ENCODE measurements around the gene HLA-DQB1. TPM values are rescaled to one million over a fixed set of nuclear protein-coding genes. Genes with fewer than 3 reads are reported as not detected.
"Not testable (repeated sequence)": the region's sequence is repeated elsewhere in the genome, so short reads cannot be mapped to it uniquely, and the experiment has no call there.

Gene HLA-DQB1
- polyA plus RNA-seq (ENCODE audit: insufficient read length in 4 of 4): 10 to 100 TPM in 1 of 4 donors, 1 to 10 TPM in 3; 3.8 to 11.9 (median 7.3) TPM

DNA sequence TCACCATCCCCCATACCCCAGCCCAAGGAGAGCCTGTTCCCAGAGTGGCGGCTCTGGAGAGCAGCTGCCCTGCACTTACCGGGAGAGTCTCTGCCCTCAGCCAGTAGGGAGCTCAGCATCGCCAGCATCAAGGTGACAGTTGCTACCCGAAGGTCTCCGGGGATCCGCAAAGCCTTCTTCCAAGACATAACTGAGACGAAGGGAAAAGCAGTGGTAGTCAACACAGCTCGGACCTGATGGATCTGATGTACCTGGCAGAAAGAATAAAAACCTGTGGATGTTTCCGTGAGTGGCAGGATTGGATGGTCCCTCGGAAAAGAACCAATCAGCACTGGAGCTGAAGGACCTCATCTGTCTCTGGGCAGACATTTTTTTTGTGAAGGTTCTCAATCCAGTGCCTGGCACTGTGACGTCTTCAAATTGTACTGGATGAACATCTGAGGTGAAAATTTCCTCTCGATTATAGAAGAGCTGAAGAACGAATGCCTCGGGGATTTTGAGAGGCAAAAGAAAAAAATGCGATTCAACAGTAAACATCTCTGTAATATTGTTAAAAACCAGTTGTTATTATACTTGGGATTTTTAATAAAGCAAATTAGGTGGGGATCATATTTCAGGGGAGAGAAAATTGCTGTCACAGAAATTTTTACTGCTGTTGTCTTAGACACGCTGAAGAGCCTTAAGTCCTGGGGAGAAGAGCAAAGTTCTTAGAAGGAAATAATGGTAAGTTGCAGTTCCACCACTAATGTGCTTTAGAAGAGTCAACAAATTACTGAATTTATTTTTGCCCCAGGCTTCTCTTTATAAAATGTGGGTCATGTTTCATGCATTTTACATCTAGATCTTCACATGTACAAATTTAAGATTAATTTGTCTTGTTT is at the start of gene HLA-DQB1:
HLA-DQB1 (minus strand) TSS at position 238 of the 881 bp plus-strand sequence; CDS start at position 188, 50 bp downstream.
- DNase-seq (ENCODE audit: low read depth in 4 of 4, low spot score in 2 of 4): peak in 2 of 4 donors; percentile 35 to 63

DNA sequence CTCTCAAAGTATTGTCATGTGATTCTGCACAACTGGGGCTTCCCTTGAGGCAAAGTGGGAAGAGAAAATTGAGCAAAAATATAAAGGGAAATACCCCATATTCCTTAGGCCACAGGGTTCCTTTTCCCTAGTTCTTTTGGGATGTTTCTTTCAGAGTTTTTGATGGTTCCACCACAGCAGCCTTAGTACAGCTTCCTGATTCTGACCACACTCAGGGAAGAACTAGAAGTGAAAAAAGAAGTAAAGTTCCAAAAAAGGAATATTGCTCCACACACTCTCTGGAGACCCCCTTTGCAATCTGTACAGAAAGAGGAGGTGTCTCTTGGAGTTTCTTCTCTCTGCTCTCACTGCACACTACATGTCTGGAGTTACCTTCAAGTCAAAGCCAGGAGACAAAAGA is 46.8 kb upstream of the HLA-DQB1 start:
- DNase-seq (ENCODE audit: low read depth in 4 of 4, low spot score in 2 of 4): no peak

DNA sequence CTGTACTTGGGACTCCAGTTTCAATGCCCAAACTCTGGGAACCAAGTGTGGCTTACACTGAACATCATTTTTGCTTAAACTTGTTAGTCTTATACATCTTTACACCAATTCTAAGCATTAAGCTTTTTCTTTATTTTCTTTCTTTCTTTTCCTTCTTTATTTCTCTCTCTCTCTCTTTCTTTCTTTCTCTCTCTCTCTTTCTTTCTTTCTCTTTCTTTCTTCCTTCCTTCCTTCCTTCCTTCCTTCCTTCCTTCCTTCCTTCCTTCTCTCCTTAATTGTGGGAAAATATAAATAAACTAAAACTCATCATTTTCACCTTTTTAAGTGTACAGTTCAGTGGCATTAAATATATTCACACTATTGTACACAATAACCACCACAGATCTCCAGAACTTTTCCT is 43.2 kb upstream of the HLA-DQB1 start:
- no peak for DNase-seq (ENCODE audit: low read depth in 4 of 4, low spot score in 2 of 4)

DNA sequence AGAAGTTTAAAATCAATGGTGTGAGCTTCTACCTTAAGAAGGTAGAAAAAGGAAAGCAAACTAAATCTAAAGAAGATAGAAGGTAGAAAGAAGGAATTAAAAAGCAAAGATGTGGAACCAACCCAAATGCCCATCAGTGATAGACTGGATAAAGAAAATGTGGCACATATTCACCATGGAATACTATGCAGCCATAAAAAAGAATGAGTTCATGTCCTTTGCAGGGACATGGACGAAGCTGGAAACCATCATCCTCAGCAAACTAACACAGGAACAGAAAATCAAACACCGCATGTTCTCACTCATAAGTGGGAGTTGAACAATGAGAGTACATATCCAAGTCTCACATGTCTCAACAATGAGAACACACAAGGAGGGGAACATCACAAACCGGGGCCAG is 38.7 kb upstream of the HLA-DQB1 start:
- DNase-seq (ENCODE audit: low read depth in 4 of 4, low spot score in 2 of 4): not testable (repeated sequence)

DNA sequence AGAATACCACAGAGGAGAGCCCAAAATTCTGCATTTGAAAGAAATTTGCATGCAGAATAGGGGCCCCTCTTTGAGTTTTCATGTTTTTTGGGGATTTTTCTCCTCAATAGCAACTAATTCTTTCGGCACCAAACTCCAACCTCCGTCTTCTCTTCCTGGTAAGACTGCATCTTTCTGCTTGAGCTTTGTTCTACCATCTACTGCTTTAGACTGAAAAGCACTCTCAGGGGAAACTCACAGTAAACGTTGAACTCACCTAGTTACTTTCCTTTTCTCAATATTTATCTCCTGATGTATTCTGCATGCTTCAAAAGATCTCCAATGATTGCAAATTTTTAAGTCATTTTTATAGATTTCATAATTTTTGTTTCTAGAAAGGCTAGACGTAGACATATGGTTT is 36.9 kb upstream of the HLA-DQB1 start:
- no peak for DNase-seq (ENCODE audit: low read depth in 4 of 4, low spot score in 2 of 4)

DNA sequence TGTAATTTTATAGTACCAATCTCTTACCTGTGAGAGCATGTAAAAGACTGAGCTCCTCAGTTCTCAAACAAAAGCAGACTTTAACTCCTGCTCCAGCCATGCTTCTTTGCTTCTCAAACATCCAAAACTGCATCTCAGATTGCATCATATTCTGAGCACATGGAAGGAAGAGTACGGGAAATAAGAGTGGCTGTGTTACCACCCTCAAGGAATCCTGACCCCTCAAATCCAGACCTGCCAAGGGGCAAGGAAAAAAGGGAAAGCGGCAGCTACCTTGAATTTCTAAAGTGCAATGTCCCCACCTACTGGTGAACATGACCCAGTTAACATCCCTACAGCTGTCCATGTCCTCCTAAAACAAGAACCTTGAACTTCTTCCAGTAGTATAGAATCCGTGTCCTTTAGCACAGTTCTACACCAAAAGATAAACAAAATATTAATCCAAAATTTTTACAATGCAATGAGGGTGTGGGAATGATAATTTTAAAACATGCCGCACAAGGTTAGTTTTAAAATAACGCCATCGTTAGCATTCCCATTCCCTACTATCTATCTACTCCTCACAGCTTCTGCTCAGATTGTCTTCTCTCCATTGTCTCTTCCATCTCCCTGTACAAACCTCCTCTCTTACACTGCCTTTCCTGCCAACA is 34.1 kb upstream of the HLA-DQB1 start:
- peak; percentile 48 to 65 (median 58) for DNase-seq (ENCODE audit: low read depth in 4 of 4, low spot score in 2 of 4)

DNA sequence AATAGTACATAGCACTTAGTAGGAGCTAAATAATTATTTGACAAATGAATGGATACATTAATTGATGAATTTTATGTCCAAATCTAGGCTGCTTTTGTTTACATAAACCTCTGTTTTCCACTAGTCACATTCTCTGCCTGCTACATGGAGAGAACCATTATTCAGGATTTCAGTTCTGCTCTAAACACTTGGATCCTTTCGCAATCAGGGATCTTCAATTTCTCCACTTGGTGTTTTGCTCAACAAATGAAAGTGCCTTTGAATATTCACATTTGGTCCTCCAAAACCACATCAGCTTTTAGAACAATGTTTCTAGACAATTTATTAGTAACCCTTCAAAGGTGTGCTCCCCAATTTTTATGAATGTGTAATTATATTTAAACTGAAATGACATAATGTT is 30.6 kb upstream of the HLA-DQB1 start:
- DNase-seq (ENCODE audit: low read depth in 4 of 4, low spot score in 2 of 4): no peak

DNA sequence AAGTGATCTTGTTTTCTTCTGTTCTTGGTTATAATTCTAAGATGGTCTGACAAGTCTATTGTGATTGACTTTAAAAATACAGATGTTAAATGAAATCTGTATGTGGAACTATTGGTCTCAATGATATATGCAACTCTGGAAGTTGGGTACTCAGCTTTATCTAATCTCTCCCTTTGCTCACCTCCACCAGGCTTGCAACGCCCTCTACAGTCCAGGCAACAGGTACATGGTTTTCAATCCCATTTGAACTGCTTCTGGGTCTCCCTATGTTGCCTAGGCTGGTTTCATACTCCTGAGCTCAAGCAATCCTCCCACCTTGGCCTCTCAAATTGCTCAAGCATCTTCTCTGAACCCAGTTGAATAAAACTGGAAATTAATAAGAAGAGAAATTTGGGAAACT is 25.6 kb upstream of the HLA-DQB1 start:
- no peak for DNase-seq (ENCODE audit: low read depth in 4 of 4, low spot score in 2 of 4)

DNA sequence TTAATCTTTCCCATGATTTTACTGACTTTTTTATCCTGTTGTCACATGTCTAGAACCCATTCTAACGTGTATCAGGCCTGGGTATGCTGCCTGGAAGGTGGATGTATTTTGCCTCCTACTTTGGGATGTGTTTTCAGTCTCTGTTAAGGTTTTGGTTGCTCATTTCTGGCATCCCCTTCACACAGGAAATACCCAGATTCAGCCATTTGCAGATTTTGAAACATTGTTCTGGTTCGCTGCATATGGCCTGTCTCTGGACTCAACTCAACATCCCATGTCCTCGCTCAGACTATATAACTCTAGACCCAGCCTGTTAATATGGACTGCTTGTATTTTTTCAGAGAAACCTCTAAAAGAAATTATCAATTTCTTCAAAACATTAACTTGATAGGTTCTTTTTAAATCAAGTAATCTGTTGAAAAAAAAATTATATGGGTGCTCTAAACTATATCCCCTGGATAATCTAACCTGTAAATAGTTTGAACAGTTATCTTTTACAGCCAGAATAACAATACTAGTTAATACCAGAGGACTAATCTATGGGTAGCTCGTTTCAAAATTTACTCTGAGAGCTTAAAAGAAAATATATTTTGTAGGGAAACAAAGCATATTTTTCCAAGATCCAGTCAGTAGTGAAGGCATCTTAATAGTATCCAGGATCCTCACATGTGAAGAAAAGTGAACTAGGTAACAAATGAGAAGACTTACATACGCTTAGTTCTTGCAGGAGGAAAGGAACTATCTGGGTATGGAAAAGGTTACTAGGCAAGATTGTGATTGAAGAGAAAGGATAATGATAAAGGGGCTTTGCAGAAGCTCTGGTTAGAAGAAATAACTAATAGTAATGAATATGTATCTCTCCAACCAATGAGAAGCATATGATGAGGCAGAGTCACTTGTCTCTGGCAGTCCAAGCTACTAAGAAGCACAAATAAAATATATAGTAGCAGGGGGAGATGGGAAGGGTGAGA is 23.4 kb upstream of the HLA-DQB1 start:
- no peak for DNase-seq (ENCODE audit: low read depth in 4 of 4, low spot score in 2 of 4)

DNA sequence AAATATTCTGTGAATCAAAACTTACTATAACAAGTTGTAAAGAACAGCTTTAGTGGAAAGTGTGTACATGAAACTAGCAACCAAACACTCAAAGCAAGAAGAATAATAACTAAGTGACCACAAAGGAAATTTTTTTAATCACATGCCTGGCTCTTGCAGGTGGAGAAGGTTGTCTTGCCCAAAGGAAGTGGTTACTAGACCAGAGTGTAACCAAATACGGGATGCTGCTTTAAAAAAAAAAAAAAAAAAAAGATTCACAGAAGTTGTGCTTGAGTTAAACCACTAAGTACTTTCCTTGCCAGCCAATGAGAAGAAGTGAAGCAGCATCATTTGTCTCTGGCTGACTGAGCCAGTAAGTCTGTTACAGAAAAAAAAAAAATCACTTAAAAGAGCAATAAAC is 19.1 kb upstream of the HLA-DQB1 start:
- no peak for DNase-seq (ENCODE audit: low read depth in 4 of 4, low spot score in 2 of 4)

DNA sequence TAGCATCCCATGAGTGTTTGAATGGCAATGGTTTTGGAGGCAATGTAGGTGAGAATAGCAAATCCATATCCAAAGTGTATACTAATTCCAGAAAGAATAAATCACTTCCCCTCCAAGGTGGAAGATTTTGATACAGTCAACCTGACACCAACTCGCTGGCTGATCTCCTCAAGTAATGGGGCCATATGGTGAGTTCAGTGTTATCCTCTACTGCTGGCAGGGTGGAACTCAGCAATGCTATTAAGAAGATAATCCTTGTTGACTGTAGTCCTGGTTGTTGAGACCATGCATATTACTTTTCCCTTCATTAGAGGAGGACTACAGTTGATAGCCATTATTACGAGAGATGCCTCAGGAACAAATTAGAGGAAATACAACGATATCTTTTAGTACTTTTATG is 17.8 kb upstream of the HLA-DQB1 start:
- DNase-seq (ENCODE audit: low read depth in 4 of 4, low spot score in 2 of 4): no peak

DNA sequence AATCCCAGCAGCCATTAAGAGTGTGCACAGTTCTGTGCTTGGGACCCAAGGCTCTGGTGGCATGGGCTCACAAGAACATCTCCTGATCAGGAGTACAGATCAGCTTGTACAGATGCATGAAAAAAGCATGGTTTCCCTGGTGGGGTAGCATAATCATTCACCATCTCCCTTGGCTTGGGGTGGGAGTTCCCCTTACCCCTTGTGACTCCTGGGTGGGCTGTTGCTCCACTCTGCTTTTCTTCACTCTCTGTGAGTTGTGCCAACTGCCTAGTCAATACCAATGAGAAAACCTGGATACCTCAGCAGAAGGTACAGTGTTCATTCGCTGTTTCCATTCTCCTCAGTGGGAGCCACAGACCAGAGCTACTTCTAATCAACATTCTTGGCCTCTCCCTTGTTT is 13.6 kb upstream of the HLA-DQB1 start:
- no peak for DNase-seq (ENCODE audit: low read depth in 4 of 4, low spot score in 2 of 4)

DNA sequence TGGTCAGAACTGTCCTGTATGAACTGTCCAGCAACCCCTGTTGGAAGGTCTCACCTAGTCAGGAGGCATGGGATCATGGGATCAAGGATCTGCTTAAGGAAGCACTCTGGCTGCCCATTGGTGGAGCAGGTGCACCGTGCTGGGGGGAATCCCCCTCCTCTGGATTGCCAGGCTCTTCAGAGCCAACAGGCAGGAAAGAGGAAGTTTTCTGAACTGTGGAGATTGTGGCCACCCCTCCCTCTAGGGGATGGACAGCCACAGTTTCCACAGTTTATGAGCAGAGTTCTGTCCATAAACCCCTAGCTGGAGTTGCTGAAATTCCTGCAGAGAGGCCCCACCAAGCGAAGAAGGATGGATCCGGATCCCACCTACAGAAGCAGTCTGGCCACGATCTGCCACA is 13.0 kb upstream of the HLA-DQB1 start:
- DNase-seq (ENCODE audit: low read depth in 4 of 4, low spot score in 2 of 4): no peak

DNA sequence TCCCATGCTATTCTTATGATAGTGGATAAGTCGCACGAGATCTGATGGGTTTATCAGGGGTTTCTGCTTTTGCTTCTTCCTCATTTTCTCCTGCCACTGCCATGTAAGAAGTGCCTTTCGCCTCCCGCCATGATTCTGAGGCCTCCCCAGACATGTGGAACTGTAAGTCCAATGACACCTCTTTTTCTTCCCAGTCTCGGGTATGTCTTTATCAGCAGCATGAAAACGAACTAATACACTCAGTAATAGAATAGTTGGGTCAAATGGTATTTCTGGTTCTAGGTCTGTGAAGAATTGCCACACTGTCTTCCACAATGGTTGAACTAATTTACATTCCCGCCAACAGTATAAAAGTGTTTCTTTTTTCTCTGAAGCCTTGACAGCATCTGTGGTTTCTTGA is 7.7 kb upstream of the HLA-DQB1 start:
- DNase-seq (ENCODE audit: low read depth in 4 of 4, low spot score in 2 of 4): not testable (repeated sequence)

DNA sequence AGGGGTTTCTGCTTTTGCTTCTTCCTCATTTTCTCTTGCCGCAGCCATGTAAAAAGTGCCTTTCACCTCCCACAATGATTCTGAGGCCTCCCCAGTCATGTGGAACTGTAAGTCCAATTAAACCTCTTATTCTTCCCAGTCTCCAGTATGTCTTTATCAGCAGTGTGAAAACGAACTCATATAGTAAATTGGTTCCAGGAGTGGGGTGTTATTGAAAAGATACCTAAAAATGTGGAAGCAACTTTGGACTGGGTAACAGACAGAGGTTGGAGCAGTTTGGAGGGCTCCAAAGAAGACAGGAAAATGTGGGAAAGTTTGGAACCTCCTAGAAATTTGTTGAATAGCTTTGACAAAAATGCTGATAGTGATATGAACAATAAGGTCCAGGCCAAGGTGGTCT is 5.5 kb upstream of the HLA-DQB1 start:
- DNase-seq (ENCODE audit: low read depth in 4 of 4, low spot score in 2 of 4): not testable (repeated sequence)

DNA sequence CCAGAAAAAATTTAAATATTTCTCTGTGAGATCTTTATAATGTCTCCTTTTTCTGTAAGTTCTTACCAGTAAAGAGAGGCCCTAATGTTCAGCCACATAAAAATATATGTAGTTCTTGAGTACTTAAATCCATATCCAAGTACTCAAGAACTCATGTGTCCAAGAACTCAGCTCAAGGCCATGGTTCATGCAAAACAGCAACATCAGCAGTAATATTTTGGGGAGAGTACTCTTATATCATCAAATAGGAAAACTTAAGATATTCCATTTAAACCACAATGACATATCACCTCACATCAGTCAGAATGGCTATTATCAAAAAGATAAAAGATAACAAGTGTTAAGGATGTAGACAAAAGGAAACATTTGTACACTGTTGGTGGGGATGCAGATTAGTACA is 3.4 kb upstream of the HLA-DQB1 start:
- no peak for DNase-seq (ENCODE audit: low read depth in 4 of 4, low spot score in 2 of 4)

DNA sequence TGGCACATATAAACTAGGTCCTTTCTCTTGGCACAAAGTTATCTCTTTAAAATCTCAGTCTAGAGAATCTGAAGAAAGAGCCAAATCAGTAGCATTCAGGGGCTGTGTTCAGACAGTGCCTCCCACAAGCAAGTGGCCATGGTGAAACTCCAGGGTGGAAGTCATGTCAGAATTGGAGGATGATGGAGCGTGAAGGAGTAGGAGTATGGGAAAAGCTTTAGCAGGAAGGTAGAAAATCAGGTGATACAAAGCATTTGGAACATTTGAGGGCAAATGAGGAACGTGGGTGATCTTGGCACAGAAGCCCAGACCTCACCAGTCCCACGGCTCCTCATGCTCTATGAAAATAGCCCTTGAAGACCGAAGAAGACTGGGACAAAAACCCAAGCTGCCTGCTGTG is 2.8 kb upstream of the HLA-DQB1 start:
- DNase-seq (ENCODE audit: low read depth in 4 of 4, low spot score in 2 of 4): no peak

DNA sequence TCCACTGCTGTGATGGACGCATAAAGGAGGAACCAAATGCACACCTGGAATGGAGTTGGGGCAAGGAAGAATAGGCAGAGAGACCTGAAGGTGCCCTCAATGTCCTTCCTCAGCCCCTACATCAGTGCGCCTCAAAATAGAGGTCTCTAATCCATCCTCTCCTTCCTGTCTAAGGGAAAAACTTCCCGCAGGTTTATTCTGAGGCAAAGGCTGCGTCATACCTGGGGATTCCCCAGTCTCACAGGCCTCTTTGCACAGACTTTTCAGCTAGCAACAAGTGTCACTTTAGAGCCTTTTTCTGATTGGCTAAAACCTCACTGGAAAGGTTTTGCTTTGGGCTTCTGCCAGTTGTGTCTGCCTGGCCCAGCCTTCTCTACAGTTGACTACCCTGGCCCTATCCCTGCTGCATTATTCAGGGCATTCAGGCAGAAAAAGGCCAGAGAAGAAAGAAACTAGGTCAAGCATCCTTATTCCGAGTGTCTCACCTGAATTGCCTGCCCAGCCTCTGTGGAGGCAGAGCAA is 1.8 kb upstream of the HLA-DQB1 start:
- no peak for DNase-seq (ENCODE audit: low read depth in 4 of 4, low spot score in 2 of 4)

DNA sequence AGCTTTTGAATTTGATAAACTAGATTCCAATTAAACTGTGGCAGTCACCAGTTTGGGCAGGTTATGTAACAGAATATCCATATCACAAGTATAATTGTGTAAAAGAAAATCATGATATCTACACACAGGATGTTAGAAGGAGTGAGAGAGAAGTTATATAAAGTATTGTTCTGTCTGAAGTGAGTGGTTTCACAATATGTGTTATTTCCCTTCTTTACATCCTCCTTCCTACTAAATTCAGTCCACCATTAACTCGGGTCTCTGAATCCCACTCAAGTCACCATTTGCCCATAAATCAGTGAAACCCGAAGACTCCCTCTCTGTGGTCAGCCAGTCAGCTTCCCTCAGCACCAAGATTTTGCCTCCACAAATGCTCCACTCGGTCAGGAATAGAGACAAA is 796 bp downstream of the HLA-DQB1 start:
- DNase-seq (ENCODE audit: low read depth in 4 of 4, low spot score in 2 of 4): no peak

DNA sequence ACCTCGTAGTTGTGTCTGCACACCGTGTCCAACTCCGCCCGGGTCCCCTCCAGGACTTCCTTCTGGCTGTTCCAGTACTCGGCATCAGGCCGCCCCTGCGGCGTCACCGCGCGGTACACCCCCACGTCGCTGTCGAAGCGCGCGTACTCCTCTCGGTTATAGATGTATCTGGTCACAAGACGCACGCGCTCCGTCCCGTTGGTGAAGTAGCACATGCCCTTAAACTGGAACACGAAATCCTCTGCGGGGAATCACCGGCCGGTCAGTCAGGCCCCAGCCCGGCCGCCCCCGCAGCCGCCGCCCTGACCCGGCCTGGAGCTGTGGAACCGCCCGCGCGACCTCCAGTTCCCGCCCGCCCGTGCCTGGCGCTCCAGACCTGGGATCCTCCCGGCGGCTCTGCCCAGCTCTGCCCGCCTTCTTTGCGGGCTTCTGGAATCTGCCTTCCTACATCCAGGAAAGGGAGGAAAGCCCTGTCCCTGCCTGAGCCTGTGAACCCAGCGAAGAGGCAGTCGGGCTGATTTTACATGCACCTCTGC is 1.6 kb downstream of the HLA-DQB1 start:
- DNase-seq (ENCODE audit: low read depth in 4 of 4, low spot score in 2 of 4): no peak
